ENCODE data around the gene WWOX.

- TF ChIP-seq YY1 (IDR thresholded peaks at IDR 0.05; ENCODE audit: insufficient read depth, insufficient read length) = no peak
- TF ChIP-seq ZNF274 (IDR thresholded peaks at IDR 0.05; ENCODE audit: low read depth, low read length) = no peak
- TF ChIP-seq SUZ12 (IDR thresholded peaks at IDR 0.05; ENCODE audit: extremely low read depth, insufficient read depth, insufficient read length) = no peak
Measured at GRCh38 chr16:78976212-78976611, 876.8 kb downstream of the WWOX start.

Data from NT2/D1 (cell line).